HL-60/S4 (cell line): Measurements from ENCODE around the gene UBE2D2.

Source experiments
- in situ Hi-C: fragments of 300-500 bp; cut with MboI; formaldehyde crosslinking; loops from 2 replicates; pipeline ENCODE4 v1.14.3; 2022; ENCODE audit warnings: low sequenced_read_pairs

Gene UBE2D2

DNA sequence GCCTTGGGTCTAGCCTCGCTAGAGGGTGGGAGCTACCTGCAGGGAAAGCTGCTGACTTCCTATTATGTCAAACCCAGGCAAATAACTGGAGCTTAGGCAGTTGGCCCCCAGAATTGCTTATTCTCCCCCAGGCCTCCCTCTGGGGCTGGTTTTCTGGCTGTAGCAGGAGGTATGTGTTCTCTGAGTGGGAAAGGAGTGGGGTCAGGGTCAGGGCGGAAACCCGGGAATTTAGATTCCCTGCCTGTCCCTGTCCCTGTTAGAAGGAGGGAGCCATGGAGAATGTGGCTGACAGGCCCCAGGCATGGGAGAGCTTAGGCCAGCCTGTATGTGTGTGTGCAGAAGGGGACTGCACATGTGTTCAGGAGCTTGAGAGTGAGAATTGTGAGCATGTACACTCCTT is 73.4 kb downstream of the UBE2D2 start:
- in situ Hi-C loops, result no loop called here

DNA sequence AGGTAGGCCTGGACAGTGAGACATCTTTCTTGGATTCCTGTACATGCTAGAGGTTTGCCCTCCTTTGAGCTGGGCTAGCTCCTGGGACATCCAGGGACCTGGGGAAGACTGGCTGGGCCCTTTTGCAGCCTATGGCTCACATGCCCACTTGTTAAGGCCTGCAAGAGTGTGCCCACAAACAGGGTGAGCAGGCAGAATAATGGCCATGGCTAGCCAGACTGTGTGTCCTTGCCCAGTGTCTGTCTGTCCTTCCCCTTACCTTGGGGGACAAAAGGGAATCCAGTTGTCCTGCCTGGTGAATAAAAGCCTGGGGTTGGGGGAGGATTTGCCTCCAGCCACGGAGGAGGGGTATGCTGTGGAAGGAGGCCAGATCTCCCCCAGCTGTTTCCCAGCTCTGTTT is 74.1 kb downstream of the UBE2D2 start:
- in situ Hi-C loops, result no loop called here

DNA sequence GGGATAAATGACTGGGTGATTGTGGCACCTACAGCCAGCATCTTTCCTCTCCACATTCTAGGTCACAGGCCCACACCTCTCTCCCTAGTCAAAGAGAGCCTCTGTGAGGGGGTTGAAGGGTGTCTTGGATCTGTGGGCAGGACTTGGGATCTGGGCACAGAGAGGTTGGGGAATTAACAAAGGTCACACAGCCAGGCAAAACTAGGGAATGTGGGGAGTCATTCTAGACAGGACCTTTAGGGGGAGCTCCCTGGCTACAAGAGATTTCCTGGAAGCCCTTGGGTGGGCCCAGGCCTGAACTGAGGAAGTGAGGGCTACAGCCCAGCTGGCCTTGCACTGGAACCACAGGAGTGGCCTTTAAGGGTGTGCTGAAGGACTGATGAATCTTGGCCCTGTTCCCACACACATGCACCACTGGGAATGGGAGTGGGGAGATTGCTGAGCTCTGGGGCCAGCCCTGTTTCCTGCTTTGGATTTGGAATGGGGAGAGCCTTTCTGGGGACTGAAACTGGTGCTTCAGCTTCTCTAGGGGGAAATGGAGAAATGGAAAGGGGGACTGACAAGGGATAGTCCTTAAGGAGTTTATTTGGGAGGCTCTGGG is 74.6 kb downstream of the UBE2D2 start:
- in situ Hi-C loops, result no loop called here

DNA sequence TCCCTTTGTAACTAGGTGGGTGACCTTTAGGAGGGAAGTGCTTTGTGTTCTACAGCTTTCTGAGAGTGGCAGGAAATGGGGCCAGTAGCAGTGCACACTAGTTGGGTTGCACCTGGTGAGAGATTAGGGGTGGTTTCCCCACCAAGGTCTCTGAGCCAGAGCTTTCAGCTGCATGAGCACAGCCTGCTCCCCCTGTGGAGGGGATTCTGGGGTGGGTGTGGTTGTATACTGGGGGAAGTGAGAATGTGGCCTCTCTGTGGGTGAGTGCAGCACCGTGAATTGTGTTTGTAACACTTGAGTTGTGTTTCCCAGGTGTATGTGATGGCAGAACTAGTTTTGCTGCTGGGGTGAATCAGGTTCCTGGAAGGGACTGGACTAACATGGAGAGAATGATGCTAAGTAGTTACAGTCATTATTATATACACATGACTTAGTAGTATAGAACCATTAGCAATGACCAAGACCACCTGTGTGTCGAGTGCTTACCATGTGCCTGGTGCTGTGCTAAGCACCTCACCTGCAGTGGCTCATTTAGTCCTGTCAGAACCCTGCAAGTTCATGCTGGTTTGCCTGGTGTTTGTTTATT is 75.2 kb downstream of the UBE2D2 start:
- in situ Hi-C loops, result no loop called here

DNA sequence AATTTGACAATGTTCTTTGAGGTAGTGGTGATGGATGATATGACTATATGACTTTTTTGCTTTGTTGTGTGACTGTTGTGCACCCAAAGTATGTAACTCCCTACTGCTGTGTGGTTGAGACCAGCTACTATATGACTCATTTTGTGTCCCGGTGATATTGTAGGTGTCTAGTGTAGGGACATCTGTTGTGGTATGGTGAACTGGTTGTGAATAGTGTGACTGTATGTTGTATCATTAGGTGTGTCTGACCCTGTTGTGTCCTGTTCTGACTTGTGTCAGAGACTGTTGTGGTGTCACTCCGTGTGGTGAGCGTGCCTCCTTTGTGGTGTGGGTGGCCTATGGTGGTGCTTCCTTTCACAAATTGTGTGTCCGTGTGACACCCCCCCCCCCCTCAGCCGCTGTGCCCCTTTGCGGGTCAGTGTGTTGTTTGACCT is 75.9 kb downstream of the UBE2D2 start:
- in situ Hi-C loops, result no loop called here

DNA sequence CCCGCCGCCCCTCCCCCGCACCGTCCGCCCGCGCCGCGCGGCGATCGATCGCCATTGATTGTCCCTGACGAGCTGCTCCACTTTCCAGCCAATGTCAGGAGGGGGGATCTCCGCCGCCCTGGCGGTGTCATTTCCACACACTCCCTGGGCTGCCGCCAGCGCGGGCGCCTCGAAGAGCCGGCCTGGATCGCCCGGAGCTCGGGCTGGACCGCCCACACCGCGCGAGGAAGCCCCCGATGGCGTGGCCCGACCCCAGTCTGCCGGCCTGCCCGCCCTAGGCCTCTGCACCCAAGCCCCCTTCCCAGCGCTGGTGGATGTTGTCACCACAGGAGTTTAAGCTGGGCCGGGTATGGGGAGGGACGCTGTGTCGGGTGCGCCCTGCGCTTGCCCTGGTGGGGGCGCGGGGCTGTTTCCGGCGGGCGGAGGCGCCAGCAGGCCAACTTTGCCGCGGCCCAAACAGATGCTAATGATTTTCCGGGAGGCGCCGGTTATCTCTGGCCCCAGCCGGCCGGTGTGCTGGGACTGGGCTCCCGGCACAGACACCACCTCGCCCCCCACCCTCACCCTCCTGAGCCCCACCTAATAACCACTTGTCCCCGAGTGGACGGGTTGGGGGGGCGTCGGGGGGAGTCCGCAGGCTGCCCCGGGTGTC is 76.4 kb downstream of the UBE2D2 start:
- in situ Hi-C loops, result no loop called here

DNA sequence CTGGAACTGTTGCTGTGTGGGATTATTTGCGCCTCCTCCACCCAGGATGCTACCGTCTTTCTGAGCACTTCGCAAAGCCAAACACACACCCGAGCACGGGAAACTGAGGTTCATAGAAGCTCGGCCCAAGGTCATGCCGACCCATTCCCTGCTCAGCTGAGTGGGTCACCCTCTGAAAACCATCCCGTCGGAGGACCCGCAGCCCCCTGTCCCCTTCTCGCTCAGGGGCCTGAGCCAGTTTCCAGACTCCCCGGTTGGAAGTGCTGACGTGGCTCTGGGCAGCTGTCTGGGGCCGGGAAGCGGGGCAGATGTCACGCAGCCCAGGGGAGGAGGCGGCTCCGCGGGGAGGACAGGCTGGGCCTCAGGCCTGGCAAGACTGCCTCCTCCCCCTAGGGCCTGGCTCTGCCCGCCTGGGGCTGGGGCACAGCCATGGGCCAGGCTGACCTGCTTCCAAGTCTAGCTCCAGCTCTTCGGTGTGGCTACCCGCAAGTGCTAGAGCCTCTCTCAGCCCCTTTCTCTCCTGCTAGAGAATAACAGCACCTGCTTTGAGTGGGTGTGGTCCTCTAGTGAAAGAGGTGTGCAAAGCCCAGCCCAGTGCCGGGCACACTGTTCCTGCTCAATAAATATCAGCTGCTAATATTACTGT is 77.1 kb downstream of the UBE2D2 start:
- in situ Hi-C loops, result no loop called here

DNA sequence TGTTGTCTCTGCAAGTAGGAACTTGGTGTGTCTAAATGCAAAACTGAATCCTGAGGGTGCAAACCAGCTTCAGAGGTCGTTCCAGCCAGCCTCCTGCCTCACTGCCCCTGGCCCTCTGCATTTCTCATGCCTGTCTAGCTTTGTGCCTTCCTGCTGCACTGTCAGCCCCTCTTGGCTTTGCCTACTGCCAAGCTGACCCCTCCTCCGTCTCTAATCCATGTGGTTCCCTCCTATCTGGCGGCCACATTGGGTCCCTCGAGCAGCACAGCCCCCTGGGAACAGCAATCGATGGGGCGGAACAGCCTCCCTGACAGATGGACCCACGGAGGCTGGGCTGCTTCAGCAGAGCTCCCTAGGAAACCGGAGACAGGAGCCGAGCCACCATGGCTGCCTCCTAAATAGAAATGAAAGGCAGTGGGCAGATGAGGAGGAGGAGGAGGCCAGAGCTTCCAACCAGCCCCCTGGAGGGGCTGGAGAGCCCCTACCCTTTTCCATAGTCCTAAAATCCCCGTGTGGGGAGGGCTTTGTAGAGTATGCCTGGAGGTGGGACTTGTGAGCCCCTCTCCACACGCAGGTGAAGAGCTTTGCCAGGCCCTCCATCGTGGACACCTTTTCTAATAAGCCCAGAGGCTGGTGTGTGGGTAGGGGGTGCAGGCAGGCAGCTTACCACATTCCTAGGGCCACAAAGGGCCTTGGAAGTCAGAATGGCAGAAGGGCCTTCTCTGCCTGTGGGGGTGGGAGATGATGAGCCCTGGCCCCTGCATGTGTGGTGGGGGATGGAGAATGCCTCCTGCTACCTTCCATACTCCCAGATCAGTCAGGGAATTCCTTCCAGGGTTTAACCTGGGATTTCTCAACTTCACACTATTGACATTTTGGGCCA is 77.8 kb downstream of the UBE2D2 start:
- in situ Hi-C loops, result no loop called here

DNA sequence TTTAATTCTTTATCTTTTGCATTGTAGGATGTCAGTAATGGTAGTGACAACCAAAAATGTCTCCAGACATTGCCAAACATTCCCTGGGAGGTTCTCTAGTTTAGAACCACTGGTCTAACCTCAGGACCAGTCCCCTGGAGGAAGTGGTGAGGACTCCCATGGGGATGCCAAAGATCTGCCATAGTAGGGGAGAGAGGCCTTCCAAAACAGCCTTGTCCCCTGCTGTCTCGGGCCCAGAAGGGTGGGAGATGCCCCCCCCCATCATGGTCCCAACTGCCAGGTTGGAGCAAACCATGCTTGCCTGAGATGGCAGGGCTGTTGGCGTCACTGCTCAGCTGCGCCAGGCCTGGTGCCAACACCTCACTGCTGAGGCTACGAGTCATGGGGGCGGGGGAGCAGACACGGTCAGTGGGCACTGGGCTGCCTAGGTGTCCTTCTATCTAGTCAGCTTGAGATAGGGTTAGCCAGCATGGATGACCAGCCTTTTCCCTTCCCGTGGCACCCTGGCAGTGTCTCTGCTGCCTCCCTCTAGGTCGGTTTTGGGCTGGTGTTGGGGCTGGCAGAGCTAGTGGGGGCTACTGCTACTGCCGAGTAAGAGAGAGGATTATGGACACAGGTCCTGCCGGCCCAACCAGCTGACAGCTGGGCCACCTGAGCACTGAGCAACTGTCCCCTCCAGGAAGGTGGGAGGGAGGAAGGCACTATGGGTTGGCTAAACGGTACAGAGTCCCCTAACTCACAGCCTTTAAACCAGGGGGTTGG is 78.7 kb downstream of the UBE2D2 start:
- in situ Hi-C loops, result loop anchor here (10.0 kb wide), 1 partner anchor 125 kb away; no protein-coding TSS in a partner anchor

DNA sequence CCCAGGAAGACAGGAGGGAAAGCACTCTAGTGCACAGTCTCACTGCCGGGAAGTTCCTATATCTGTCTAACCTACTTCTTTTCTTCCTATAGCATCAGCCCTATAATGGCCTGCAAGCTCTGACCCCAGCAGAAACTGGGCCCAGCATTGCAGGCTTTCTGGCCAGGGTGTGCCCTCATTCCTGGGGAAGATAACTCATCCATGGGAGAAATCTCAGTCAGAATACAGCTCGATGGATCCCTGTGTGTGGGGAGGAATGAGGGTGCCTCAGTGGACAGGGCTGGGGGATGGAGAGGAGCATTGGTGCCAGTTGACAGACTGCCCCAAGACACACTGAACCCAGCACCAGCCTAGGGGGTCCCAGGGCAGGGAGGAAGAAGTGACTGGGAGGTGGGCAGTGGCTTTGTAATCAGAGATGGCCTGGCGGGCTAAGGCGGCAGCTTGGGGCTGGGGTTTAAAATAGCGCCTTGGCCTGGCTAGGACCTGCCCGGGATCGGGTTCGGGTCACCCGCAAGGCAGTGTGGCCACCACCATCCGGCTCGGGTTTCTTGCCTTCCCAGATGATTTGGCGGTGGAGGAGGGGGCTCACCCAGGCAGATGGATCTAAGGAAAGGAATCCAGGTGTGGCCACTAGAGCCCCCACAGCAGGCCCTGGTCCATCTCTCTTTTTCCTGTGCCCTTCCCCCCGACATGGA is 79.4 kb downstream of the UBE2D2 start:
- in situ Hi-C loops, result loop anchor here (10.0 kb wide), 1 partner anchor 124 kb away; no protein-coding TSS in a partner anchor

DNA sequence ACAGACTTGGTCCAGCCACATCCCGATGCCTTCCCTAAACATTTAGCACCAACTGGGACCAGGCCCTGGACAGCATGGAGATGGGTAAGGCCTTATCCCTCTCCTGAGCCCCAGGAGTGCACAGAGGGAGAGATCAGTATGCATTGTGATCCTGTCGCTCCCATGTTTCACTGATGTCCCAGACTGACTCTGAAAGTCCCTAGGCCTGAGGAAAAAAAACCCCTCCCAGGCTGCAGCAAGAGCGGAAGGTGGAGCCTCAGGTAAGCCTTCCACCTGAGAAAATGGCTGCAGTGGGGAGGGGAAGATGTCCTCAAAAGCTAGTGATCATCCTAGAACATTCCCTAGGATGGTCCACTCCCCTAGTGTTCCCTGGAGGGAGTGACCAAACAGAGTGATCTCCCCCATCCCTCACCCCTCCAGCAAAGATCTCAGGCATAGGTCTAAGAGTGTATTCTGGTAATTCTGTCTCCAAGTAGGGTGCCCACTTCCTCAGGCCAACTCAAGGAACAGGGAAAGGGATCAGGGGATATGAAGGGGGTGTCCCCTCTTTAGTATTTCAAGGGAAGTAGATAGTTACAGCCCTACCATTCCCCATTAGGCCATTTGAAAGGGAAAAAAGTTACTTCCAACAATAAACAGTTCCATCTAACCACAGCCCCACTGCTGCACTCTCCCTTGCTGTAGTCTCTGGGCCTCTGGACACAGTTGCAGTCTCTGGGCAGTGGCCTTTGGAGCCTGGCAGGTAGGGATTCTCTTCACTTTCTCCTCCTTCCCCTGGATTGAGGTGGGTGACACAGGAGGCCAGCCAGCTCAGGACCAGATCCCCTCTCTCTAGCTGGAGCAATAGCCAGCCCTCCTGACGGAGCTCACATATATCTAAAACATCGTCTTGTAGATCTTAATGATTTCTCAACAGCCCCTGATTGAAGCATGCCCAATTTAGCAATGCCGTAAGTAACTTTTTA is 80.3 kb downstream of the UBE2D2 start:
- in situ Hi-C loops, result loop anchor here (10.0 kb wide), 1 partner anchor 123 kb away; no protein-coding TSS in a partner anchor

DNA sequence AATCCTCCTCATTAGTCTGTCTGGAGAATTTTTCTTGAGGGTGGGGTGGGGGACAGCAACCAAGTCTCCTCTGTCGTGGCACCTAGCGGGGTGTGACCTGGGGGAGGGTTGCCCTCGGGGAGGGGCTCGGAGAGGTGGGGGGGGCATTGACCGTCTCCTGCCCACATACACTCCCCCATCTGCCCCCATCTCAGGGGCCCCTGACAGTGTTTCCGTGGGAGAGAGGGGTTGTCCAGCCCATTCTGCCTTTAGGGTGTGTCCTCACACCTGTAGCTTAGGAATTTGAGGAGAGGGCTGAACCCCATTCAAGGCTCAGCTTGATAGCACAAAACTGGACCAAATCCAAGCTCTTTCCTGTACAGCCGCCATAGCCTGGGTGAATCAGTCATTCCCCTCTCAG is 81.1 kb downstream of the UBE2D2 start:
- in situ Hi-C loops, result loop anchor here (10.0 kb wide), 1 partner anchor 123 kb away; no protein-coding TSS in a partner anchor

DNA sequence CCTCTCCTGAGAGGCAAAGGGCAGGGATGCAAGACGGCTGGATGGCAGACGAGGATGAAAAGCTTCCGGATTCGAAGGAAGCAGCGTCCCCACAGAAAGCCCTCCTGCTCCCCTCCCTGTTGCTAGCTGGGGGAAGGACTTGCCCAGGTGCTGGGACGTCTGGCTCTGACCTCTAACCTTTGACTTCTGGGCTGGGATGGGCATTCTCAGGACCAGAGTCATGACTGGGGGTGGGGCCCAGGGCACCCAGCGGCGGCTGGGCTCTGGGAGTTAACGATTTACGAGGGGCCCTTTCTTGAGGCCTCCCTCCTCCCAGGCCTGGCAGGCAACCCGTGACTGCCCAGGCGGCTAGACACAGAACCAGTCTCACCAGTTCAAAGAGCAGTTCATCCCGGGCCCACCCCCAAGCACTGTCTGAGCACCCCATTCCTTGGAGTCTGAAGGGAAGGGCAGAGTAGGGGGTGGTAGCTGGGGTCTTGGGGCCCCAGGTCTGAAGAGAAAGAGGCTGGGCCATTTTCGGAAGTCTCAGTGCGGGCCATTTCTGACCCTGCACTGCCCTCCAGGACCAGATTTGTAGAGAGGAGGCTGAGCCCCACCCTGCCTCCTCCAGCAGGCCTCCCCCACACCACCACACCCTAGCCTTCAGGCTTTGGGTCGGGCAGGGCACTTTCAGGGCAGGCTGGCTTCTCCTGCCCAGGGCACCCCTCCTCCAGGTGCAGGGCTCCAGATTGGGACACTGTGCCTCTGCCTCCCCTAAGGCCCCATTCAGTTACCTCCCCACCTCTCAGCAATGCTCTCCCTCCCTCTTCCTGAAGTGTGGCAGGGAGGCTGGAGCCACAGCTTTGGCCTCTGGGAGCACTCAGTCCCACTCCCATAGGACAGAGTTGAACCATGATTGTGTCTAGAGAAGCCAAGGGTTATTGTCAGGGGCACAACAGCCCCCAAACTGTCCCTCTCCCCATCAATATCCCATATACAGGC is 82.0 kb downstream of the UBE2D2 start:
- in situ Hi-C loops, result loop anchor here (10.0 kb wide), 1 partner anchor 122 kb away; no protein-coding TSS in a partner anchor

DNA sequence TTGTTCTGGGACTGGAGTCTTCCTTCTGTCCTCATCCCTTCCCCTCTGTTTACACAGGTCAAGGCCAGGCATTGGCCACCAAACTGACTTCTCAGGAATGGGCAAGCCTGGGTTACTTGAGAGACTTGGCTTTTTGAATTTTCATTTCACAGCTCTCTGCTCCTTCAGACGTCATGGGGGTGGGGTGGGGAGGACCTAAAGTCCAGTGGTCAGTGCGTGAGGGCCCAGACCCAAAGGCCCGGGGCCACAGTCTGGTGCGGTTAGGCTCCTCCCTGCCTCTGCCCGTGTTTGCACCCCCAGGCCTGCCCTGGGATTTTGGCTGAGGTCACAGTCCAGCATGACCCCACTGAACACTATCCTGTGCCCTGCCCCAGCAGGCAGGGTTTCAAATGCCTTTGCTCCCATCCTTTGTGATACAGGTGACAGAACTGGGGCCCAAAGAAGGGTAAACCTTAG is 82.9 kb downstream of the UBE2D2 start:
- in situ Hi-C loops, result loop anchor here (10.0 kb wide), 1 partner anchor 121 kb away; no protein-coding TSS in a partner anchor

DNA sequence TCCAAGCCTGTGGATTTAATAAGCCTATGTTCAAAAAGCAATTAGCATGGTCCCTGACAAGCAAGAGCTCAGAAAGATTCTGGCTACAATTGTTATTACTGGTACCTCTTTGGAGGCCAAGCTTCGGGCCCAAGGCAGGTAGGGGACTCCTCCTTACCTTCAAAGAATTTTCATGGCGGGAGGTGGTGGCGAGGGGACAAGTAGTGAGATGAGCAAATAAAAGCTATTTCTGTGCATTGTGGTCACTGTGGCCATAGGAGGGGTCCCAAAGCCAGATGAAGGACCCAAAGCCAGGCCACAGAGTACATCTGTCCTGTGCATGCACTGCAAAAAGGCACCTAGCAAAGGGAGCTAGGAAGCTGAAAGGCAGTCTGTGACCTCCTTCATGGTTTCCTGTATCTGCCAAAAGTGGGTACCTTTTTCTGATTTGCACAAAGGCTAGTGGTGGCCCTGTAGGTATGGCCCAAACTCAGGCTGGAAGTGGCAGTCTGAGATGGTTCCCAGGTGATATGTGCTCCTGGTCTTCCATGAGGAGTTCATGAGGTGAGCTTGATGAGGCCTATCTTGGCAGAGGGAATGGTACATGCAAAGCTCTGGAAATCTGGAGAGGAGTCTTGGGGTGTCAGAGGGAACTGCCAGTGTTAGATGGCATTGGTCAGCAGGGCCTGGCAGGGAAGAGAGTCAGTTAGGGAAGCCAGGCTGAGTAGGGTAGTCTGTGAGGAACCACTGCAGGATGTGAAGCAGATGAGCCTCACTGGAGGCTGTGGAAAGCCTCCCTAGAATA is 83.7 kb downstream of the UBE2D2 start:
- in situ Hi-C loops, result loop anchor here (10.0 kb wide), 1 partner anchor 120 kb away; no protein-coding TSS in a partner anchor

DNA sequence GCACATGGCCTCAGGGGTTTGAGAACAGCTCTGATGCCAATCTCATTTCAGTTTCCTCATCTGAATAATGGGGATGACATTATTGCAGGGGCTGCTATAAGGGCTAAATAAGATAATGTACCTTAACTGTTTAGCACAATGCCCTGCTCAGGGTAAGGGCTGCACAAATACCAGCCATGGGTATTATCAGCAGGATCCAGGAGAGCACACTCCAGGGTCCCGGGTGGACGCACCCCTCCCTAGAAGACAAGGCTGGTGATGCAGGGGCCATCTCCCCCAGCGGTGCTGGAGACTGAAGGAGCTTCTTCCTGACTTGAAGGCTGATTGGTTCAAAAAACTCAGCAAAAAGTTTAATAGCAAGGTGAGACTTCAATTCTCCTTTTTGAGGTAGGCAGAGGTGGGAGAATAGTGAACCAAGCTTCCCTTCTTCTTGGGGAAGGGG is 84.3 kb downstream of the UBE2D2 start:
- in situ Hi-C loops, result loop anchor here (10.0 kb wide), 1 partner anchor 119 kb away; no protein-coding TSS in a partner anchor
